Cerebellar cortex (tissue), 1 donor: ENCODE results near the gene ASGR1.

Source experiments
- DNase-seq: peaks from one replicate; pipeline ENCODE4 v3.0.0-alpha.2; 2015; ENCODE audit warnings: low spot score

Gene ASGR1

GRCh38 chr17:7216242-7217112 lies 37.3 kb upstream of the ASGR1 start:
- DNase-seq, result no peak

- no peak for DNase-seq
These were observed 36.5 kb upstream of the ASGR1 start for GRCh38 chr17:7215652-7216180.

GRCh38 chr17:7215136-7215638 lies 36.0 kb upstream of the ASGR1 start:
- no peak for DNase-seq

GRCh38 chr17:7214300-7215135 lies 35.3 kb upstream of the ASGR1 start:
- DNase-seq, result peak; percentile 99

GRCh38 chr17:7213895-7214299 lies 34.7 kb upstream of the ASGR1 start:
- peak; percentile 88 for DNase-seq

- no peak for DNase-seq
These were observed 32.5 kb upstream of the ASGR1 start for GRCh38 chr17:7211491-7212273.

- DNase-seq, result no peak
These were observed 29.7 kb upstream of the ASGR1 start for GRCh38 chr17:7208754-7209460.

GRCh38 chr17:7208027-7208571 lies 28.9 kb upstream of the ASGR1 start:
- no peak for DNase-seq

- peak; percentile 55 for DNase-seq
These were observed 28.2 kb upstream of the ASGR1 start for GRCh38 chr17:7207120-7208001.

GRCh38 chr17:7205561-7205960 lies 26.4 kb upstream of the ASGR1 start:
- DNase-seq, result no peak

- peak; percentile 88 for DNase-seq
These were observed 25.8 kb upstream of the ASGR1 start for GRCh38 chr17:7204828-7205461.

- DNase-seq, result peak; percentile 63
These were observed 25.2 kb upstream of the ASGR1 start for GRCh38 chr17:7204336-7204735.

- no peak for DNase-seq
These were observed 24.2 kb upstream of the ASGR1 start for GRCh38 chr17:7203391-7203790.

GRCh38 chr17:7196651-7197401 lies 17.7 kb upstream of the ASGR1 start:
- DNase-seq, result no peak

- no peak for DNase-seq
These were observed 16.8 kb upstream of the ASGR1 start for GRCh38 chr17:7195971-7196370.

GRCh38 chr17:7192271-7192937 lies 13.2 kb upstream of the ASGR1 start:
- DNase-seq, result peak; percentile 54

- DNase-seq, result peak; percentile 87
These were observed 12.6 kb upstream of the ASGR1 start for GRCh38 chr17:7191571-7192270.
